ENCODE measurements around the gene OMG. TPM values are rescaled to one million over a fixed set of nuclear protein-coding genes. Genes with fewer than 3 reads are reported as not detected.

The OMG gene
- total and polyA plus RNA-seq, 2 donors (not counting 3 experiments of a cell fraction or from before 2014, with no cell fraction given) = 0.86 TPM; not detected in 1

DNA sequence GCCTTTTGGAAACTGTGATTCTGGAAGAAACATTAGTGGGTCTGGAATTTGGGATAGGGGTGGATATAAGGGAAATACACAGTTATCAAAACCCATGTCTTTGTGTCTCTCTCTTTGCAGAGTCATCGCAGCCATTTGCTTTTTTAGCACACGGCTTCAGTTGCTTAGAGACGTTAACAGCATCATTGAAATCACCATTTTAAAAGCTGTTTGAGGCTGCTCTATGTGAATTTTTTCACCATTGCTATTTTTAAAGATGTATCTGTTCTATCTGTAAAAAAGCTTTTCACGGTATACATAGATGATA, 47.3 kb downstream of the OMG start:
- Histone ChIP-seq H4K20me1 (replicated peaks; ENCODE audit: control insufficient read depth, extremely low read depth, insufficient read depth, low read length) (no peaks in the 10 kb centered on the region), H2AFZ (ENCODE audit: low read depth, low read length) (no peak overlapping the region), H3K9ac (replicated peaks; ENCODE audit: extremely low read depth, insufficient read depth, low read length) (no peak overlapping the region), H3K9me3 (replicated peaks; ENCODE audit: control insufficient read depth, insufficient read depth, low read length) (no peaks in the 10 kb centered on the region), H3K4me1 (ENCODE audit: control insufficient read depth, extremely low read depth, insufficient read depth, low read length) (peaks cover 4% of the 10 kb centered on the region), H3K9me1 (replicated peaks; ENCODE audit: control insufficient read depth, extremely low read depth, insufficient read depth, low read length) (no peaks in the 10 kb centered on the region), H3K4me3 (replicated peaks in 1 of 3; ENCODE audit: insufficient read depth in 1 of 3, low read depth in 1 of 3, low read length in 3 of 3) (no peak overlapping the region), H3K36me3 (ENCODE audit: control insufficient read depth in 2 of 2, extremely low read depth in 1 of 2, insufficient read depth in 2 of 2, low read length in 2 of 2) (peaks cover 0 to 2% of the 10 kb centered on the region in 2 experiments), H3K4me2 (ENCODE audit: insufficient read depth, low read length) (no peak overlapping the region), H3K79me2 (ENCODE audit: control insufficient read depth, insufficient read depth, low read length) (no peaks in the 10 kb centered on the region), H3K27me3 (ENCODE audit: control insufficient read depth in 2 of 2, insufficient read depth in 2 of 2, low read length in 2 of 2) (no peaks in the 10 kb centered on the region), H3K27ac (ENCODE audit: insufficient read depth, low read depth, low read length) (no peak overlapping the region)
- intact Hi-C loops (cut with micrococcal nuclease) (no loop called here), dilution Hi-C loops (cut with MboI; ENCODE audit: extremely low pct_ligation_motif_present, low sequenced_read_pairs) (no loop called here)
- ChIA-PET CTCF (no interaction called here), POLR2A (no interaction called here)
- FAIRE-seq = no peak
- DNase-seq (ENCODE audit: low read depth, low spot score) = no peak
- TF ChIP-seq, protein P1, sequence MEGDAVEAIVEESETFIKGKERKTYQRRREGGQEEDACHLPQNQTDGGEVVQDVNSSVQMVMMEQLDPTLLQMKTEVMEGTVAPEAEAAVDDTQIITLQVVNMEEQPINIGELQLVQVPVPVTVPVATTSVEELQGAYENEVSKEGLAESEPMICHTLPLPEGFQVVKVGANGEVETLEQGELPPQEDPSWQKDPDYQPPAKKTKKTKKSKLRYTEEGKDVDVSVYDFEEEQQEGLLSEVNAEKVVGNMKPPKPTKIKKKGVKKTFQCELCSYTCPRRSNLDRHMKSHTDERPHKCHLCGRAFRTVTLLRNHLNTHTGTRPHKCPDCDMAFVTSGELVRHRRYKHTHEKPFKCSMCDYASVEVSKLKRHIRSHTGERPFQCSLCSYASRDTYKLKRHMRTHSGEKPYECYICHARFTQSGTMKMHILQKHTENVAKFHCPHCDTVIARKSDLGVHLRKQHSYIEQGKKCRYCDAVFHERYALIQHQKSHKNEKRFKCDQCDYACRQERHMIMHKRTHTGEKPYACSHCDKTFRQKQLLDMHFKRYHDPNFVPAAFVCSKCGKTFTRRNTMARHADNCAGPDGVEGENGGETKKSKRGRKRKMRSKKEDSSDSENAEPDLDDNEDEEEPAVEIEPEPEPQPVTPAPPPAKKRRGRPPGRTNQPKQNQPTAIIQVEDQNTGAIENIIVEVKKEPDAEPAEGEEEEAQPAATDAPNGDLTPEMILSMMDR (IDR thresholded peaks at IDR 0.05; ENCODE audit: extremely low read depth in 1 of 2, insufficient read depth in 1 of 2, low read depth in 1 of 2, low read length in 2 of 2) = no peak
- no peak for TF ChIP-seq MAX (IDR thresholded peaks at IDR 0.05; ENCODE audit: insufficient read depth, insufficient read length)
- no peak for TF ChIP-seq JUN (IDR thresholded peaks at IDR 0.05; ENCODE audit: borderline replicate concordance, insufficient read depth, insufficient read length, low read depth)
- no peak for TF ChIP-seq EZH2 (IDR thresholded peaks at IDR 0.05; ENCODE audit: borderline replicate concordance, low read depth, low read length, severe bottlenecking)
- TF ChIP-seq MYC (IDR thresholded peaks at IDR 0.05; ENCODE audit: low read depth, low read length) = no peak
- TF ChIP-seq GATA2 (IDR thresholded peaks at IDR 0.05; ENCODE audit: insufficient read depth, insufficient read length, low read depth, low read length) = no peak
- no peak for TF ChIP-seq FOS (IDR thresholded peaks at IDR 0.05; ENCODE audit: borderline replicate concordance, insufficient read depth, low read length)
- TF ChIP-seq POLR2A (IDR thresholded peaks at IDR 0.05; ENCODE audit: low read depth, low read length) = no peak
- TF ChIP-seq POLR2AphosphoS5 (IDR thresholded peaks at IDR 0.05; ENCODE audit: insufficient read depth, low read depth, low read length) = no peak
- BruUV-seq (replicated peaks) = no TSS peak
